NCI-H146 treated with DMSO at 0.1 percent for 48 hours (cell line): ENCODE data around the gene FGFR3.

ENCODE experiments used
- DNase-seq: peaks from one replicate; lab custom pipeline; 2025; ENCODE audit not compliant: unreplicated experiment; lab: John Stamatoyannopoulos, UW

The FGFR3 gene

GRCh38 chr4:1792832-1793495 lies at the start of gene FGFR3:
FGFR3 (plus strand) TSS chr4:1793293; CDS start chr4:1793935, 642 bp downstream.
- peak; percentile 30 for DNase-seq

- no peak for DNase-seq
Measured at GRCh38 chr4:1743551-1743950, 49.5 kb upstream of the FGFR3 start.

- no peak for DNase-seq
Measured at GRCh38 chr4:1743975-1744374, 49.1 kb upstream of the FGFR3 start.

GRCh38 chr4:1744552-1744951 lies 48.5 kb upstream of the FGFR3 start:
- no peak for DNase-seq

- DNase-seq: no peak
Measured at GRCh38 chr4:1745165-1745564, 47.9 kb upstream of the FGFR3 start.

GRCh38 chr4:1745697-1746096 lies 47.4 kb upstream of the FGFR3 start:
- DNase-seq: no peak

- DNase-seq: no peak
Measured at GRCh38 chr4:1746265-1746691, 46.8 kb upstream of the FGFR3 start.

GRCh38 chr4:1746919-1747602 lies 46.0 kb upstream of the FGFR3 start:
- no peak for DNase-seq

- DNase-seq: no peak
Measured at GRCh38 chr4:1747603-1747967, 45.5 kb upstream of the FGFR3 start.

GRCh38 chr4:1748465-1748995 lies 44.6 kb upstream of the FGFR3 start:
- DNase-seq: peak; percentile 38

- DNase-seq: no peak
Measured at GRCh38 chr4:1749370-1749769, 43.7 kb upstream of the FGFR3 start.

- DNase-seq: no peak
Measured at GRCh38 chr4:1749826-1750225, 43.3 kb upstream of the FGFR3 start.

GRCh38 chr4:1750381-1751154 lies 42.5 kb upstream of the FGFR3 start:
- no peak for DNase-seq

GRCh38 chr4:1751155-1751918 lies 41.8 kb upstream of the FGFR3 start:
- no peak for DNase-seq

- DNase-seq: no peak
Measured at GRCh38 chr4:1751919-1752283, 41.2 kb upstream of the FGFR3 start.

GRCh38 chr4:1752284-1753041 lies 40.6 kb upstream of the FGFR3 start:
- DNase-seq: no peak

- DNase-seq: no peak
Measured at GRCh38 chr4:1753294-1753696, 39.8 kb upstream of the FGFR3 start.

- no peak for DNase-seq
Measured at GRCh38 chr4:1753697-1754311, 39.3 kb upstream of the FGFR3 start.

- no peak for DNase-seq
Measured at GRCh38 chr4:1754336-1754735, 38.8 kb upstream of the FGFR3 start.

- no peak for DNase-seq
Measured at GRCh38 chr4:1755297-1755696, 37.8 kb upstream of the FGFR3 start.
